Bronchial epithelial cell (primary cell): ENCODE results near the gene TRIM62. TPM values are rescaled to one million over a fixed set of nuclear protein-coding genes. Genes with fewer than 3 reads are reported as not detected.

ENCODE experiments used
- DNase-seq: peaks from one replicate; pipeline ENCODE4 v3.0.0-alpha.2; 2010; ENCODE audit warnings: low read depth
- FAIRE-seq: peaks from 2 replicates; lab custom pipeline; 2011; peaks lifted over from hg19 to GRCh38; lab: Jason Lieb, UNC
- H3K27me3 ChIP-seq: 2 replicates; pipeline ENCODE4 v1.5.1; 2011; ENCODE audit warnings: low read length; ENCODE audit not compliant: control insufficient read depth, insufficient read depth
- H3K36me3 ChIP-seq: 2 replicates; pipeline ENCODE4 v1.5.1; 2011; ENCODE audit warnings: low read length; ENCODE audit not compliant: control insufficient read depth, insufficient read depth
- H3K4me3 ChIP-seq: 2 replicates; pipeline ENCODE4 v1.5.1; 2011; ENCODE audit warnings: mild to moderate bottlenecking, low read depth, low read length, control low read depth
- total RNA-seq: library from RNA; depleted of rRNA; stranded (reverse); fragments of >200 nt; gene quantifications from 2 replicates; pipeline ENCODE4 v1.2.1, GENCODE V29; 2014
- TF ChIP-seq, protein P1 (sequence below): IDR thresholded peaks from 2 replicates; pipeline ENCODE4 v1.5.1; 2011; ENCODE audit warnings: mild to moderate bottlenecking, moderate library complexity, low read length, control low read depth, inconsistent platforms; ENCODE audit not compliant: insufficient read depth, severe bottlenecking

TRIM62 gene
- total RNA-seq, 1 donor from 2014 or later = 0.79 TPM

DNA sequence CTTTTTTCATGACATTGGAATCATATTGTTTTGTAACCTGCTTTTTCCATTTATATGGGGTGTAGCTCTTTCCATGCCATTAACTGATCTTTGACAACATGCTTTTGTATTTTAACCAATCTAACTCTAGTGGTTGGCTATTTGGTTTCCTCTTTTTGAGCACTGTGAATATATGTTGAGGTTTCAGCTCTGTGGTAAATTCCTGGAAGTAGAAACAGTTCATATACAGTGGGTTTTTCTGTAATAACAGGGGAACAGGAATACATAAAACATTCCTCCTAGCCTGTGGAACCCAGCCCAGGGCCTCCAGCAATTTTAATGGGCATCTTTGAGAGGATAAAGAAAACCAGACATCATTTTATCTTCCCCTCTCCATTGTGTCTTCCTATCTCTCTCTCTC is 83.5 kb downstream of the TRIM62 start:
- DNase-seq (no peak), FAIRE-seq (no peak)
- no peaks in the 10 kb centered on the region for H3K27me3 ChIP-seq
- no peak overlapping the region for H3K4me3 ChIP-seq
- H3K36me3 ChIP-seq = peaks cover 1% of the 10 kb centered on the region
- TF ChIP-seq, protein P1, sequence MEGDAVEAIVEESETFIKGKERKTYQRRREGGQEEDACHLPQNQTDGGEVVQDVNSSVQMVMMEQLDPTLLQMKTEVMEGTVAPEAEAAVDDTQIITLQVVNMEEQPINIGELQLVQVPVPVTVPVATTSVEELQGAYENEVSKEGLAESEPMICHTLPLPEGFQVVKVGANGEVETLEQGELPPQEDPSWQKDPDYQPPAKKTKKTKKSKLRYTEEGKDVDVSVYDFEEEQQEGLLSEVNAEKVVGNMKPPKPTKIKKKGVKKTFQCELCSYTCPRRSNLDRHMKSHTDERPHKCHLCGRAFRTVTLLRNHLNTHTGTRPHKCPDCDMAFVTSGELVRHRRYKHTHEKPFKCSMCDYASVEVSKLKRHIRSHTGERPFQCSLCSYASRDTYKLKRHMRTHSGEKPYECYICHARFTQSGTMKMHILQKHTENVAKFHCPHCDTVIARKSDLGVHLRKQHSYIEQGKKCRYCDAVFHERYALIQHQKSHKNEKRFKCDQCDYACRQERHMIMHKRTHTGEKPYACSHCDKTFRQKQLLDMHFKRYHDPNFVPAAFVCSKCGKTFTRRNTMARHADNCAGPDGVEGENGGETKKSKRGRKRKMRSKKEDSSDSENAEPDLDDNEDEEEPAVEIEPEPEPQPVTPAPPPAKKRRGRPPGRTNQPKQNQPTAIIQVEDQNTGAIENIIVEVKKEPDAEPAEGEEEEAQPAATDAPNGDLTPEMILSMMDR = no peak

DNA sequence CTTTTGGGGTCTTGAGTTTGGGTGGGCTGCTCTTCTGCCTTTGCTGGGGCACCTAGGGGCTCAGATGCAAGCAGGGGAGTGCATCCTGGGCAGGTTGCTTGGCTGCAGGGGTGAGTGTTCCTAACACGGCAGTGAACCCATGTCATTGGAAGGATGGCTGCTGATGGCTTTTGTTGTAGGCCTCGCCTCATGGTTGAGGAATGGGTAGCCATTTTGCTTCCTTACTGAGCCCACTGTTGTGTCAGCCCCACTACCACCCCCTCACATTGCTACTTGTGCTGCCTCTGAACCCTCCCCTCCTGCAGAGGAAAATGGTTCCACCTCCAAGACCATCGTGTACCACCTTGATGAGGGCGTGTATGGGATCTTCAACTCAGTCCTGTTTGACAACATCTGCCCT is 84.1 kb downstream of the TRIM62 start:
- no peak for FAIRE-seq

DNA sequence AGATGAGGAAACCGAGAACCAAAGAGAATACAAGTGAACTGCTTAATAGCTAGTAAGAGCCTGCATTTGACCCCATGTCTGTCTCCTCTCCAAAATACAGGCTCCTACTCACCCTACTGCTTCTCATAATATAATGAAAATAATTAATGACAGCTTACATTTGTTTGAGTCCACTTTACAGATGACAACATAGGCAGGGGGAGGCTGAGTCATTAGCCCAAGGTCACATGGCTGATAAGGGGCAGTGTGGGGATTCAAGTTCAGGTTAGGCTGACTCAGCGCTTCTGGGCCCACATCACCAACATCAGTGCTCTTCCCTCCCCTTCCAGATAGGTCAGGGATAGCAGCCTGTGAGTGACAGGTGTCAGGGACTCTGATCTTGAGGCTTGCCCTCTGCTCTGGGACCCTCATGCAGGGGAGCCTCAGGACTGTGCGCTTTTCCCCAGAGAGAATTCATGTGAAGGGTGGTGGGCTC is 84.7 kb downstream of the TRIM62 start:
- FAIRE-seq = no peak
- TF ChIP-seq, protein P1 = no peak
- peaks cover 1% of the 10 kb centered on the region for H3K36me3 ChIP-seq
- no peak overlapping the region for H3K4me3 ChIP-seq
- DNase-seq = peak; percentile 24
- no peaks in the 10 kb centered on the region for H3K27me3 ChIP-seq

More for the DNA sequence above, 84.1 kb downstream of the TRIM62 start:
- no peak for DNase-seq
- Histone ChIP-seq H3K36me3 (peaks cover 1% of the 10 kb centered on the region), H3K4me3 (no peak overlapping the region), H3K27me3 (no peaks in the 10 kb centered on the region)
- TF ChIP-seq, protein P1 = no peak

DNA sequence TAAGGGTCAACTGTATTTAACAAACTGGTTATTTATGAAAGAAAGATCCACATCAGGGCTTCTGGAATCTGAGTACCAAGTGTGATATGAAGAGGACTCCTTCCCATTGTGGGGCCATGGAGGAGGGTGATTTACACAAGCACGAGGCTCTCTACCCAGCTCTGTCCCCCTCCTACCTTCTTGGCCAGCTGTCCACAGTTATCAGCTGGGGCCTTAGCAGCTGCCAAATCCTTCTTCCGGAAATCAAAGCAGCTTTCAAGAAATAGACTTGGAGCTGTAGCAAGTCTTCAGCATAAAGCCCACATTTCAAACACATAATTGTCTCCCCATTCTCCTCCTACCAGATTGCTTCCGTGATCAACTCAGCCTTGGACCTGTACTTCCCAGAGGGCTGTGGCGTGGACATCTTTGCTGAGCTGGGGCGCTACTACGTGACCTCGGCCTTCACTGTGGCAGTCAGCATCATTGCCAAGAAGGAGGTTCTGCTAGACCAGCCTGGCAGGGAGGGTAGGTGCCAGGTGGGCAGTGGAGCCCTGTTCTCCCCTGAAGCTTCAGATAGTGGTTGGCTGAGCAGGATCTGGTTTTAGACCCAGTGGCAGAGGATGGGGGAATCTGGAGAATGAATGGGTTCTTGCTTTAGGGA is 85.4 kb downstream of the TRIM62 start:
- DNase-seq (no peak), FAIRE-seq (peak; percentile 52)
- Histone ChIP-seq H3K4me3 (no peak overlapping the region), H3K27me3 (no peaks in the 10 kb centered on the region), H3K36me3 (peaks cover 1% of the 10 kb centered on the region)
- TF ChIP-seq, protein P1 = no peak

Other genes with a start within 250 kb of the TRIM62 start
- gene RNF19B, start 217.2 kb downstream of the TRIM62 start, total RNA-seq = 19.2 and 32.6 TPM in 2 replicates
- gene AK2, start 145.2 kb downstream of the TRIM62 start, total RNA-seq = 81.9 and 173 TPM in 2 replicates
- 1.3 and 1.5 TPM in 2 replicates for gene AZIN2, start 100.9 kb downstream of the TRIM62 start, total RNA-seq
- 0.51 and 1.1 TPM in 2 replicates for gene ZNF362, start 74.4 kb upstream of the TRIM62 start, total RNA-seq
- gene A3GALT2, start 139.1 kb upstream of the TRIM62 start, total RNA-seq = not detected in 2 replicates
- 19.7 and 32.1 TPM in 2 replicates for gene PHC2, start 249.1 kb upstream of the TRIM62 start, total RNA-seq